Liver (tissue), 9 donors: ENCODE measurements around the gene HNRNPC. TPM values are rescaled to one million over a fixed set of nuclear protein-coding genes. Genes with fewer than 3 reads are reported as not detected.

Source experiments
- DNase-seq: peaks from one replicate; pipeline ENCODE4 v3.0.0-alpha.2; 2017; ENCODE audit warnings: low spot score
- H3K27ac ChIP-seq, 2 donors: one replicate each; pipeline ENCODE4 v1.7.0; 2013; ENCODE audit warnings: inconsistent platforms in 2 of 2, low read length in 2 of 2, control low read depth in 1 of 2, low read depth in 1 of 2, mild to moderate bottlenecking in 1 of 2
- H3K27me3 ChIP-seq, 4 donors: one replicate each; pipeline versions ENCODE4 v1.6.1 to v1.7.0; 2013; ENCODE audit warnings: low read length in 3 of 4, inconsistent platforms in 1 of 4, mild to moderate bottlenecking in 1 of 4, moderate library complexity in 1 of 4; ENCODE audit not compliant: control insufficient read depth in 4 of 4, insufficient read depth in 4 of 4
- H3K36me3 ChIP-seq, 4 donors: one replicate each; pipeline versions ENCODE4 v1.6.1 to v1.7.0; 2013; ENCODE audit warnings: low read length in 3 of 4, mild to moderate bottlenecking in 3 of 4, low read depth in 1 of 4, moderate library complexity in 1 of 4; ENCODE audit not compliant: control insufficient read depth in 4 of 4, insufficient read depth in 3 of 4
- H3K4me1 ChIP-seq, 4 donors: one replicate each; pipeline versions ENCODE4 v1.6.1 to v1.7.0; 2013; ENCODE audit warnings: low read length in 3 of 4, mild to moderate bottlenecking in 3 of 4, moderate library complexity in 1 of 4; ENCODE audit not compliant: control insufficient read depth in 4 of 4, insufficient read depth in 4 of 4
- H3K4me3 ChIP-seq, 3 donors: one replicate each; pipeline versions ENCODE4 v1.6.1 to v1.7.0; 2013; ENCODE audit warnings: low read length in 3 of 3, control low read depth in 1 of 3, low read depth in 1 of 3, mild to moderate bottlenecking in 1 of 3
- H3K9ac ChIP-seq, 2 donors: one replicate each; pipeline ENCODE4 v1.7.0; 2013; ENCODE audit warnings: low read length in 2 of 2, mild to moderate bottlenecking in 2 of 2, moderate library complexity in 2 of 2, control low read depth in 1 of 2, low read depth in 1 of 2
- H3K9me3 ChIP-seq, 4 donors: one replicate each; pipeline versions ENCODE4 v1.6.1 to v1.7.0; 2013; ENCODE audit warnings: low read length in 3 of 4; ENCODE audit not compliant: control insufficient read depth in 4 of 4
- EGR1 ChIP-seq, 2 donors: IDR thresholded peaks; 2 replicates each; pipeline ENCODE4 v1.6.1; 2016 to 2018; ENCODE audit warnings: antibody characterized with exemption in 2 of 2, low read depth in 2 of 2
- GABPA ChIP-seq, 2 donors: IDR thresholded peaks in 1 of 2; conservative IDR thresholded peaks in 1 of 2; 2 replicates each; pipeline ENCODE4 v1.6.1; 2016; ENCODE audit warnings: antibody characterized with exemption in 2 of 2, mild to moderate bottlenecking in 1 of 2, moderate library complexity in 1 of 2
- HNF4A ChIP-seq, 2 donors: conservative IDR thresholded peaks; 2 replicates each; pipeline ENCODE4 v1.6.1; 2016; ENCODE audit warnings: antibody characterized with exemption in 2 of 2, mild to moderate bottlenecking in 2 of 2
- HNF4G ChIP-seq: IDR thresholded peaks from 2 replicates; pipeline ENCODE4 v1.6.1; 2016; ENCODE audit warnings: antibody characterized with exemption
- JUND ChIP-seq, 2 donors: IDR thresholded peaks; 2 replicates each; pipeline ENCODE4 v1.6.1; 2016; ENCODE audit warnings: antibody characterized with exemption in 2 of 2
- NR2F2 ChIP-seq: IDR thresholded peaks from 2 replicates; pipeline ENCODE4 v1.6.1; 2016; ENCODE audit warnings: antibody characterized with exemption
- RAD21 ChIP-seq, 2 donors: IDR thresholded peaks; 2 replicates each; pipeline ENCODE4 v1.6.1; 2016; ENCODE audit warnings: antibody characterized with exemption in 2 of 2, mild to moderate bottlenecking in 2 of 2
- RXRA ChIP-seq, 2 donors: IDR thresholded peaks; 2 replicates each; pipeline ENCODE4 v1.6.1; 2017 to 2018; ENCODE audit warnings: antibody characterized with exemption in 2 of 2, mild to moderate bottlenecking in 1 of 2
- SP1 ChIP-seq: IDR thresholded peaks from 2 replicates; pipeline ENCODE4 v1.6.1; 2018; ENCODE audit warnings: antibody characterized with exemption, mild to moderate bottlenecking
- TAF1 ChIP-seq: conservative IDR thresholded peaks from 2 replicates; pipeline ENCODE4 v1.6.1; 2016; ENCODE audit warnings: antibody characterized with exemption, mild to moderate bottlenecking
- YY1 ChIP-seq: IDR thresholded peaks from 2 replicates; pipeline ENCODE4 v1.6.1; 2016; ENCODE audit warnings: antibody characterized with exemption, mild to moderate bottlenecking
- WGBS: extraction: QIAGEN DNeasy Blood & Tissue Kit; methylation state at CpG from one replicate; pipeline ENCODE4 v1.1.7; 2013; 5-methylcytosine and 5-hydroxymethylcytosine counted together
- polyA plus RNA-seq, 2 donors: library from polyadenylated mRNA; stranded (reverse) in 1 of 2; unstranded in 1 of 2; fragments of 200-250 nt in 1 of 2; fragments of >200 nt in 1 of 2; fragmentation: Nextera tagmentation in 1 of 2; extraction: Ambion mirVana in 1 of 2; gene quantifications; one replicate each; pipeline versions ENCODE4 v1.2.1 to v1.2.3, GENCODE V29; 2013 to 2015
- total RNA-seq, 2 donors: library from RNA; depleted of rRNA; stranded (reverse); fragments of >200 nt; gene quantifications; one replicate each; pipeline ENCODE4 v1.2.3, GENCODE V29; 2014
- TF ChIP-seq, protein P1 (sequence below): IDR thresholded peaks from 2 replicates; pipeline ENCODE4 v1.6.1; 2016; ENCODE audit warnings: antibody characterized with exemption
- TF ChIP-seq, protein P2 (sequence below): IDR thresholded peaks from 2 replicates; pipeline ENCODE4 v1.6.1; 2016; ENCODE audit warnings: antibody characterized with exemption
- TF ChIP-seq, protein P3 (sequence below): IDR thresholded peaks from 2 replicates; pipeline ENCODE4 v1.6.1; 2016; ENCODE audit warnings: antibody characterized with exemption, mild to moderate bottlenecking
- donor health status: healthy.
- donor health status: healthy.
- donor health status: healthy.
- donor health status: healthy.
- donor health status: healthy.

HNRNPC gene
- total and polyA plus RNA-seq, 4 donors = 119 to 384 (median 270) TPM

DNA sequence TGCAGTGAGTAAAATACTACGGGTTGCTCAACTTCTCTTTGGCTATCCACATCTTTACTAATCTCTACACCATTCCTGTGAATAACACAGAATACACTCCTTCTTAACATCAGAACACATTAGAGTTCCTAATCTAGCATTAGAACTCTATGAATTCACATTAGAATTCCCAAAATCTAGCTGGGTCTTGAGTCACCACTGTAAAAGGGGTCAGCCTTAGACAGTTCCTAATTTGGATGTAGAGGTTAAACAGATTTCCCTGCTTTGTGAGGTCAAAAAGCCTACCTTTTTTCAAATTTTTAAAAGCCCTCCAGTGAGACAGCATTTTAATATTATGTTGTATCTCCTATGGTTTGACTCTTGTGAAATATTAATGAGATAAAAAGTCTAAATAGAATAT lies 7.4 kb downstream of the HNRNPC start:
- Histone ChIP-seq H3K36me3 (peaks cover 14 to 59% (median 48%) of the 10 kb centered on the region in 4 donors), H3K27me3 (no peaks in the 10 kb centered on the region), H3K27ac (no peak overlapping the region), H3K4me1 (peaks cover 27 to 60% (median 56%) of the 10 kb centered on the region in 4 donors), H3K9ac (peak overlapping the region in 1 of 2 donors; percentile 22), H3K4me3 (no peak overlapping the region), H3K9me3 (no peaks in the 10 kb centered on the region)
- TF ChIP-seq JUND (IDR thresholded peaks at IDR 0.05) (no peak), EGR1 (IDR thresholded peaks at IDR 0.05; ENCODE audit: low read depth in 2 of 2) (no peak), NR2F2 (no peak), RXRA (IDR thresholded peaks at IDR 0.05) (no peak), HNF4A (conservative IDR thresholded peaks at IDR 0.05) (no peak), TAF1 (no peak)
- TF ChIP-seq, protein P1, sequence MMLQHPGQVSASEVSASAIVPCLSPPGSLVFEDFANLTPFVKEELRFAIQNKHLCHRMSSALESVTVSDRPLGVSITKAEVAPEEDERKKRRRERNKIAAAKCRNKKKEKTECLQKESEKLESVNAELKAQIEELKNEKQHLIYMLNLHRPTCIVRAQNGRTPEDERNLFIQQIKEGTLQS = no peak
- WGBS = 79% methylated on average over 1 of the region's 1 CpG
- no peak for DNase-seq

GRCh38 chr14:21258889-21259787 lies 10.1 kb downstream of the HNRNPC start:
- no peak overlapping the region for H3K27ac ChIP-seq
- H3K9ac ChIP-seq = no peak overlapping the region
- no peaks in the 10 kb centered on the region for H3K27me3 ChIP-seq

More at GRCh38 chr14:21258889-21259787, 10.1 kb downstream of the HNRNPC start:
- Histone ChIP-seq H3K9me3 (no peaks in the 10 kb centered on the region), H3K4me3 (no peak overlapping the region), H3K36me3 (peaks cover 16 to 57% (median 46%) of the 10 kb centered on the region in 4 donors), H3K4me1 (peaks cover 22 to 54% (median 51%) of the 10 kb centered on the region in 4 donors)
- WGBS = 85% methylated on average over 5 of the region's 5 CpGs
- TF ChIP-seq, protein P2, sequence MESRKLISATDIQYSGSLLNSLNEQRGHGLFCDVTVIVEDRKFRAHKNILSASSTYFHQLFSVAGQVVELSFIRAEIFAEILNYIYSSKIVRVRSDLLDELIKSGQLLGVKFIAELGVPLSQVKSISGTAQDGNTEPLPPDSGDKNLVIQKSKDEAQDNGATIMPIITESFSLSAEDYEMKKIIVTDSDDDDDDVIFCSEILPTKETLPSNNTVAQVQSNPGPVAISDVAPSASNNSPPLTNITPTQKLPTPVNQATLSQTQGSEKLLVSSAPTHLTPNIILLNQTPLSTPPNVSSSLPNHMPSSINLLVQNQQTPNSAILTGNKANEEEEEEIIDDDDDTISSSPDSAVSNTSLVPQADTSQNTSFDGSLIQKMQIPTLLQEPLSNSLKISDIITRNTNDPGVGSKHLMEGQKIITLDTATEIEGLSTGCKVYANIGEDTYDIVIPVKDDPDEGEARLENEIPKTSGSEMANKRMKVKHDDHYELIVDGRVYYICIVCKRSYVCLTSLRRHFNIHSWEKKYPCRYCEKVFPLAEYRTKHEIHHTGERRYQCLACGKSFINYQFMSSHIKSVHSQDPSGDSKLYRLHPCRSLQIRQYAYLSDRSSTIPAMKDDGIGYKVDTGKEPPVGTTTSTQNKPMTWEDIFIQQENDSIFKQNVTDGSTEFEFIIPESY = no peak
- no peak for TF ChIP-seq YY1
- no peak for TF ChIP-seq SP1
- TF ChIP-seq, protein P1 = no peak
- TF ChIP-seq JUND (IDR thresholded peaks at IDR 0.05) = no peak
- TF ChIP-seq, protein P3, sequence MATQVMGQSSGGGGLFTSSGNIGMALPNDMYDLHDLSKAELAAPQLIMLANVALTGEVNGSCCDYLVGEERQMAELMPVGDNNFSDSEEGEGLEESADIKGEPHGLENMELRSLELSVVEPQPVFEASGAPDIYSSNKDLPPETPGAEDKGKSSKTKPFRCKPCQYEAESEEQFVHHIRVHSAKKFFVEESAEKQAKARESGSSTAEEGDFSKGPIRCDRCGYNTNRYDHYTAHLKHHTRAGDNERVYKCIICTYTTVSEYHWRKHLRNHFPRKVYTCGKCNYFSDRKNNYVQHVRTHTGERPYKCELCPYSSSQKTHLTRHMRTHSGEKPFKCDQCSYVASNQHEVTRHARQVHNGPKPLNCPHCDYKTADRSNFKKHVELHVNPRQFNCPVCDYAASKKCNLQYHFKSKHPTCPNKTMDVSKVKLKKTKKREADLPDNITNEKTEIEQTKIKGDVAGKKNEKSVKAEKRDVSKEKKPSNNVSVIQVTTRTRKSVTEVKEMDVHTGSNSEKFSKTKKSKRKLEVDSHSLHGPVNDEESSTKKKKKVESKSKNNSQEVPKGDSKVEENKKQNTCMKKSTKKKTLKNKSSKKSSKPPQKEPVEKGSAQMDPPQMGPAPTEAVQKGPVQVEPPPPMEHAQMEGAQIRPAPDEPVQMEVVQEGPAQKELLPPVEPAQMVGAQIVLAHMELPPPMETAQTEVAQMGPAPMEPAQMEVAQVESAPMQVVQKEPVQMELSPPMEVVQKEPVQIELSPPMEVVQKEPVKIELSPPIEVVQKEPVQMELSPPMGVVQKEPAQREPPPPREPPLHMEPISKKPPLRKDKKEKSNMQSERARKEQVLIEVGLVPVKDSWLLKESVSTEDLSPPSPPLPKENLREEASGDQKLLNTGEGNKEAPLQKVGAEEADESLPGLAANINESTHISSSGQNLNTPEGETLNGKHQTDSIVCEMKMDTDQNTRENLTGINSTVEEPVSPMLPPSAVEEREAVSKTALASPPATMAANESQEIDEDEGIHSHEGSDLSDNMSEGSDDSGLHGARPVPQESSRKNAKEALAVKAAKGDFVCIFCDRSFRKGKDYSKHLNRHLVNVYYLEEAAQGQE = no peak
- no peak for TF ChIP-seq TAF1
- TF ChIP-seq RXRA (IDR thresholded peaks at IDR 0.05) = no peak
- TF ChIP-seq EGR1 (IDR thresholded peaks at IDR 0.05; ENCODE audit: low read depth in 2 of 2) = no peak
- no peak for TF ChIP-seq GABPA (IDR thresholded peaks at IDR 0.05 in 1 of 2, conservative IDR thresholded peaks at IDR 0.05 in 1 of 2)
- TF ChIP-seq HNF4G = no peak
- no peak for TF ChIP-seq RAD21 (IDR thresholded peaks at IDR 0.05)
- DNase-seq = no peak
